ENCODE results near the gene RWDD1.
"Not testable (repeated sequence)": the region's sequence is repeated elsewhere in the genome, so short reads cannot be mapped to it uniquely, and the experiment has no call there.

RWDD1 gene

GRCh38 chr6:116595247-116595646 is 23.9 kb downstream of the RWDD1 start:
- H3K9me3 ChIP-seq (ENCODE audit: control insufficient read depth in 1 of 2, low read length in 2 of 2), result no peaks in the 10 kb centered on the region
- no peaks in the 10 kb centered on the region for H3K4me1 ChIP-seq (ENCODE audit: control insufficient read depth in 1 of 2, insufficient read depth in 2 of 2, low read length in 2 of 2)
- H3K4me3 ChIP-seq (ENCODE audit: low read depth in 1 of 2, low read length in 2 of 2), result no peak overlapping the region
- no peak overlapping the region for H3K27ac ChIP-seq (ENCODE audit: low read depth, low read length)
- peaks cover 20 to 28% of the 10 kb centered on the region in 2 donors for H3K36me3 ChIP-seq (ENCODE audit: control insufficient read depth in 1 of 2, insufficient read depth in 2 of 2, low read length in 2 of 2)
- H3K9ac ChIP-seq (ENCODE audit: low read depth in 1 of 2, low read length in 2 of 2), result no peak overlapping the region
- no peaks in the 10 kb centered on the region for H3K27me3 ChIP-seq (ENCODE audit: control insufficient read depth in 1 of 2, insufficient read depth in 2 of 2, low read length in 2 of 2)

- Histone ChIP-seq H3K27ac (ENCODE audit: low read depth, low read length) (no peak overlapping the region), H3K4me3 (ENCODE audit: low read depth in 1 of 2, low read length in 2 of 2) (no peak overlapping the region), H3K4me1 (ENCODE audit: control insufficient read depth in 1 of 2, insufficient read depth in 2 of 2, low read length in 2 of 2) (no peaks in the 10 kb centered on the region), H3K9ac (ENCODE audit: low read depth in 1 of 2, low read length in 2 of 2) (no peak overlapping the region), H3K27me3 (ENCODE audit: control insufficient read depth in 1 of 2, insufficient read depth in 2 of 2, low read length in 2 of 2) (no peaks in the 10 kb centered on the region), H3K9me3 (ENCODE audit: control insufficient read depth in 1 of 2, low read length in 2 of 2) (no peaks in the 10 kb centered on the region), H3K36me3 (ENCODE audit: control insufficient read depth in 1 of 2, insufficient read depth in 2 of 2, low read length in 2 of 2) (peaks cover 13 to 17% of the 10 kb centered on the region in 2 donors)
These were observed 25.5 kb downstream of the RWDD1 start for GRCh38 chr6:116596815-116597214.

GRCh38 chr6:116603916-116604315 is 32.6 kb downstream of the RWDD1 start:
- H3K27ac ChIP-seq (ENCODE audit: low read depth, low read length); H3K9me3 ChIP-seq (ENCODE audit: control insufficient read depth in 1 of 2, low read length in 2 of 2); H3K36me3 ChIP-seq (ENCODE audit: control insufficient read depth in 1 of 2, insufficient read depth in 2 of 2, low read length in 2 of 2); H3K9ac ChIP-seq (ENCODE audit: low read depth in 1 of 2, low read length in 2 of 2); H3K4me3 ChIP-seq (ENCODE audit: low read depth in 1 of 2, low read length in 2 of 2); H3K4me1 ChIP-seq (ENCODE audit: control insufficient read depth in 1 of 2, insufficient read depth in 2 of 2, low read length in 2 of 2); H3K27me3 ChIP-seq (ENCODE audit: control insufficient read depth in 1 of 2, insufficient read depth in 2 of 2, low read length in 2 of 2): not testable (repeated sequence)

GRCh38 chr6:116604868-116605267 is 33.6 kb downstream of the RWDD1 start:
- H3K9me3 ChIP-seq (ENCODE audit: control insufficient read depth in 1 of 2, low read length in 2 of 2); H3K4me1 ChIP-seq (ENCODE audit: control insufficient read depth in 1 of 2, insufficient read depth in 2 of 2, low read length in 2 of 2); H3K9ac ChIP-seq (ENCODE audit: low read depth in 1 of 2, low read length in 2 of 2); H3K36me3 ChIP-seq (ENCODE audit: control insufficient read depth in 1 of 2, insufficient read depth in 2 of 2, low read length in 2 of 2); H3K27ac ChIP-seq (ENCODE audit: low read depth, low read length); H3K4me3 ChIP-seq (ENCODE audit: low read depth in 1 of 2, low read length in 2 of 2); H3K27me3 ChIP-seq (ENCODE audit: control insufficient read depth in 1 of 2, insufficient read depth in 2 of 2, low read length in 2 of 2): not testable (repeated sequence)

GRCh38 chr6:116605935-116606334 is 34.6 kb downstream of the RWDD1 start:
- no peaks in the 10 kb centered on the region for H3K36me3 ChIP-seq (ENCODE audit: control insufficient read depth in 1 of 2, insufficient read depth in 2 of 2, low read length in 2 of 2)
- no peak overlapping the region for H3K4me3 ChIP-seq (ENCODE audit: low read depth in 1 of 2, low read length in 2 of 2)
- no peak overlapping the region for H3K9ac ChIP-seq (ENCODE audit: low read depth in 1 of 2, low read length in 2 of 2)
- no peak overlapping the region for H3K27ac ChIP-seq (ENCODE audit: low read depth, low read length)
- H3K4me1 ChIP-seq (ENCODE audit: control insufficient read depth in 1 of 2, insufficient read depth in 2 of 2, low read length in 2 of 2), result no peaks in the 10 kb centered on the region
- no peaks in the 10 kb centered on the region for H3K9me3 ChIP-seq (ENCODE audit: control insufficient read depth in 1 of 2, low read length in 2 of 2)
- H3K27me3 ChIP-seq (ENCODE audit: control insufficient read depth in 1 of 2, insufficient read depth in 2 of 2, low read length in 2 of 2), result peaks cover 0 to 1% of the 10 kb centered on the region in 2 donors

- Histone ChIP-seq H3K36me3 (ENCODE audit: control insufficient read depth in 1 of 2, insufficient read depth in 2 of 2, low read length in 2 of 2) (no peaks in the 10 kb centered on the region), H3K4me1 (ENCODE audit: control insufficient read depth in 1 of 2, insufficient read depth in 2 of 2, low read length in 2 of 2) (no peaks in the 10 kb centered on the region), H3K9ac (ENCODE audit: low read depth in 1 of 2, low read length in 2 of 2) (no peak overlapping the region), H3K4me3 (ENCODE audit: low read depth in 1 of 2, low read length in 2 of 2) (no peak overlapping the region), H3K27me3 (ENCODE audit: control insufficient read depth in 1 of 2, insufficient read depth in 2 of 2, low read length in 2 of 2) (peaks cover 0 to 3% of the 10 kb centered on the region in 2 donors), H3K9me3 (ENCODE audit: control insufficient read depth in 1 of 2, low read length in 2 of 2) (no peaks in the 10 kb centered on the region), H3K27ac (ENCODE audit: low read depth, low read length) (no peak overlapping the region)
These were observed 39.8 kb downstream of the RWDD1 start for GRCh38 chr6:116611056-116611455.

- peaks cover under 1 to 12% of the 10 kb centered on the region in 2 donors for H3K27me3 ChIP-seq (ENCODE audit: control insufficient read depth in 1 of 2, insufficient read depth in 2 of 2, low read length in 2 of 2)
- H3K36me3 ChIP-seq (ENCODE audit: control insufficient read depth in 1 of 2, insufficient read depth in 2 of 2, low read length in 2 of 2), result no peaks in the 10 kb centered on the region
- H3K4me1 ChIP-seq (ENCODE audit: control insufficient read depth in 1 of 2, insufficient read depth in 2 of 2, low read length in 2 of 2), result peaks cover 0 to 7% of the 10 kb centered on the region in 2 donors
- no peaks in the 10 kb centered on the region for H3K9me3 ChIP-seq (ENCODE audit: control insufficient read depth in 1 of 2, low read length in 2 of 2)
- no peak within 1 kb of the TSS for H3K27ac ChIP-seq (ENCODE audit: low read depth, low read length)
- H3K4me3 ChIP-seq (ENCODE audit: low read depth in 1 of 2, low read length in 2 of 2), result peak within 1 kb of the TSS; percentile 66 to 74
- peak within 1 kb of the TSS; percentile 7 to 22 for H3K9ac ChIP-seq (ENCODE audit: low read depth in 1 of 2, low read length in 2 of 2)
These were observed 44.8 kb downstream of the RWDD1 start, which contains the start of gene RSPH4A for GRCh38 chr6:116615937-116616736. Gene RSPH4A (plus strand): TSS chr6:116616479. CDS start chr6:116616624, 145 bp downstream.

GRCh38 chr6:116616737-116617053 is 45.4 kb downstream of the RWDD1 start:
- Histone ChIP-seq H3K27me3 (ENCODE audit: control insufficient read depth in 1 of 2, insufficient read depth in 2 of 2, low read length in 2 of 2) (peaks cover 0 to 12% of the 10 kb centered on the region in 2 donors), H3K9me3 (ENCODE audit: control insufficient read depth in 1 of 2, low read length in 2 of 2) (no peaks in the 10 kb centered on the region), H3K4me1 (ENCODE audit: control insufficient read depth in 1 of 2, insufficient read depth in 2 of 2, low read length in 2 of 2) (peaks cover 0 to 7% of the 10 kb centered on the region in 2 donors), H3K4me3 (ENCODE audit: low read depth in 1 of 2, low read length in 2 of 2) (peak overlapping the region; percentile 66 to 74), H3K36me3 (ENCODE audit: control insufficient read depth in 1 of 2, insufficient read depth in 2 of 2, low read length in 2 of 2) (no peaks in the 10 kb centered on the region), H3K9ac (ENCODE audit: low read depth in 1 of 2, low read length in 2 of 2) (peak overlapping the region; percentile 7 to 22), H3K27ac (ENCODE audit: low read depth, low read length) (no peak overlapping the region)

- H3K36me3 ChIP-seq (ENCODE audit: control insufficient read depth in 1 of 2, insufficient read depth in 2 of 2, low read length in 2 of 2), result peaks cover 0 to 2% of the 10 kb centered on the region in 2 donors
- no peaks in the 10 kb centered on the region for H3K4me1 ChIP-seq (ENCODE audit: control insufficient read depth in 1 of 2, insufficient read depth in 2 of 2, low read length in 2 of 2)
- H3K9ac ChIP-seq (ENCODE audit: low read depth in 1 of 2, low read length in 2 of 2), result no peak overlapping the region
- no peak overlapping the region for H3K4me3 ChIP-seq (ENCODE audit: low read depth in 1 of 2, low read length in 2 of 2)
- H3K27ac ChIP-seq (ENCODE audit: low read depth, low read length), result no peak overlapping the region
- H3K9me3 ChIP-seq (ENCODE audit: control insufficient read depth in 1 of 2, low read length in 2 of 2), result no peaks in the 10 kb centered on the region
- no peaks in the 10 kb centered on the region for H3K27me3 ChIP-seq (ENCODE audit: control insufficient read depth in 1 of 2, insufficient read depth in 2 of 2, low read length in 2 of 2)
These were observed 52.9 kb downstream of the RWDD1 start for GRCh38 chr6:116624036-116624805.

- no peaks in the 10 kb centered on the region for H3K4me1 ChIP-seq (ENCODE audit: control insufficient read depth in 1 of 2, insufficient read depth in 2 of 2, low read length in 2 of 2)
- no peaks in the 10 kb centered on the region for H3K27me3 ChIP-seq (ENCODE audit: control insufficient read depth in 1 of 2, insufficient read depth in 2 of 2, low read length in 2 of 2)
- H3K9ac ChIP-seq (ENCODE audit: low read depth in 1 of 2, low read length in 2 of 2), result no peak overlapping the region
- H3K36me3 ChIP-seq (ENCODE audit: control insufficient read depth in 1 of 2, insufficient read depth in 2 of 2, low read length in 2 of 2), result peaks cover 0 to 2% of the 10 kb centered on the region in 2 donors
- H3K9me3 ChIP-seq (ENCODE audit: control insufficient read depth in 1 of 2, low read length in 2 of 2), result no peaks in the 10 kb centered on the region
- H3K27ac ChIP-seq (ENCODE audit: low read depth, low read length), result no peak overlapping the region
- no peak overlapping the region for H3K4me3 ChIP-seq (ENCODE audit: low read depth in 1 of 2, low read length in 2 of 2)
These were observed 54.6 kb downstream of the RWDD1 start for GRCh38 chr6:116625872-116626271.

Data from duodenal mucosa (tissue), 2 donors.